HG03060 (cell line): ENCODE results near the gene SNRNP25.

ENCODE experiments used
- ATAC-seq: cut with Tn5 transposase; IDR thresholded peaks from one replicate; pipeline ENCODE4 v1.9.1; 2021; ENCODE audit warnings: low read depth, moderate number of reproducible peaks; ENCODE audit not compliant: unreplicated experiment

The SNRNP25 gene

GRCh38 chr16:62283-62967, 8.8 kb downstream of the SNRNP25 start:
- ATAC-seq = no peak

- ATAC-seq = no peak
Measured at GRCh38 chr16:62968-63391, 9.4 kb downstream of the SNRNP25 start.

GRCh38 chr16:63466-63865, 9.8 kb downstream of the SNRNP25 start:
- no peak for ATAC-seq

- no peak for ATAC-seq
Measured at GRCh38 chr16:63998-64913, 10.6 kb downstream of the SNRNP25 start.

- ATAC-seq = no peak
Measured at GRCh38 chr16:64914-65255, 11.3 kb downstream of the SNRNP25 start.

GRCh38 chr16:65745-66144, 12.1 kb downstream of the SNRNP25 start:
- no peak for ATAC-seq

- ATAC-seq = no peak
Measured at GRCh38 chr16:66309-67182, 12.9 kb downstream of the SNRNP25 start.

GRCh38 chr16:67183-67791, 13.7 kb downstream of the SNRNP25 start:
- no peak for ATAC-seq

GRCh38 chr16:67884-68789, 14.5 kb downstream of the SNRNP25 start:
- ATAC-seq = no peak

- ATAC-seq = no peak
Measured at GRCh38 chr16:69181-69580, 15.6 kb downstream of the SNRNP25 start.

GRCh38 chr16:71210-71539, 17.5 kb downstream of the SNRNP25 start:
- no peak for ATAC-seq

- ATAC-seq = no peak
Measured at GRCh38 chr16:71540-72401, 18.1 kb downstream of the SNRNP25 start.

- ATAC-seq = no peak
Measured at GRCh38 chr16:72561-73548, 19.2 kb downstream of the SNRNP25 start, which contains the start of gene RHBDF1. Gene RHBDF1, minus strand, starts transcription at chr16:72631. Its CDS starts 7,616 bp downstream, at chr16:65015.

GRCh38 chr16:74051-74746, 20.6 kb downstream of the SNRNP25 start:
- no peak for ATAC-seq

GRCh38 chr16:74747-75334, 21.2 kb downstream of the SNRNP25 start:
- no peak for ATAC-seq
